Neural cell (in vitro differentiated cells): ENCODE data around the gene BCL2L14. TPM values are rescaled to one million over a fixed set of nuclear protein-coding genes. Genes with fewer than 3 reads are reported as not detected.
"Not testable (repeated sequence)": the region's sequence is repeated elsewhere in the genome, so short reads cannot be mapped to it uniquely, and the experiment has no call there.

Source experiments
- H2AFZ ChIP-seq: fragments of 200-600, 300-800 bp; sonication (generic), shearing (Covaris generic); 2 replicates; pipeline ENCODE4 v1.6.0; 2014; ENCODE audit warnings: low read depth, mild to moderate bottlenecking, antibody characterized with exemption, low read length, moderate library complexity
- H3F3A ChIP-seq: fragments of 200-600 bp; shearing (Covaris generic); 2 replicates; pipeline ENCODE4 v1.6.1; 2016; ENCODE audit warnings: mild to moderate bottlenecking, moderate library complexity, mixed read lengths, antibody characterized with exemption, low read length; ENCODE audit not compliant: insufficient read depth, poor library complexity, severe bottlenecking
- H3K27ac ChIP-seq: fragments of 200-600, 300-800 bp; sonication (generic), shearing (Covaris generic); 2 replicates; pipeline ENCODE4 v1.5.1; 2014; ENCODE audit warnings: mild to moderate bottlenecking, low read length, moderate library complexity
- H3K27me3 ChIP-seq: fragments of 300-800, 200-600 bp; sonication (generic), shearing (Covaris generic); 2 replicates; pipeline ENCODE4 v1.6.0; 2014; ENCODE audit warnings: mild to moderate bottlenecking, low read depth, low read length, moderate library complexity; ENCODE audit not compliant: insufficient read depth
- H3K36me3 ChIP-seq: fragments of 300-800, 200-600 bp; sonication (generic), shearing (Covaris generic); 2 replicates; pipeline ENCODE4 v1.5.1; 2014; ENCODE audit warnings: mild to moderate bottlenecking, antibody characterized with exemption, low read length, moderate library complexity; ENCODE audit not compliant: insufficient read depth
- H3K4me2 ChIP-seq: fragments of 300-800, 200-600 bp; sonication (generic), shearing (Covaris generic); 2 replicates; pipeline ENCODE4 v1.6.0; 2014; ENCODE audit warnings: mild to moderate bottlenecking, low read length
- H3K4me3 ChIP-seq: fragments of 300-800, 200-600 bp; sonication (generic), shearing (Covaris generic); 2 replicates; pipeline ENCODE4 v1.5.1; 2014; ENCODE audit warnings: mild to moderate bottlenecking, low read length, moderate library complexity
- H3K79me2 ChIP-seq: fragments of 200-600 bp; shearing (Covaris generic); replicated peaks from 2 replicates; pipeline ENCODE4 v1.6.0; 2014; ENCODE audit warnings: mild to moderate bottlenecking, low read length, moderate library complexity; ENCODE audit not compliant: insufficient read depth
- H3K9ac ChIP-seq: fragments of 300-800, 200-600 bp; sonication (generic), shearing (Covaris generic); 2 replicates; pipeline ENCODE4 v1.6.1; 2016; ENCODE audit warnings: mild to moderate bottlenecking, low read length, mixed read lengths
- H3K9me2 ChIP-seq: fragments of 200-600 bp; shearing (Covaris generic); 2 replicates; pipeline ENCODE4 v1.6.1; 2016; ENCODE audit warnings: mild to moderate bottlenecking, low read length, mixed read lengths; ENCODE audit not compliant: insufficient read depth
- H3K9me3 ChIP-seq: fragments of 200-600, 300-800 bp; sonication (generic), shearing (Covaris generic); 2 replicates; pipeline ENCODE4 v1.6.1; 2016; ENCODE audit warnings: mild to moderate bottlenecking, mixed run types, low read length, moderate library complexity, mixed read lengths
- H4K20me1 ChIP-seq: fragments of 200-600 bp; shearing (Covaris generic); 2 replicates; pipeline ENCODE4 v1.6.1; 2016; ENCODE audit warnings: mild to moderate bottlenecking, mixed run types; ENCODE audit not compliant: insufficient read depth
- CTCF ChIP-seq: fragments of 450-650 bp; IDR thresholded peaks from 2 replicates; pipeline ENCODE4 v1.5.1; 2014; ENCODE audit warnings: antibody characterized with exemption, mild to moderate bottlenecking, moderate library complexity; ENCODE audit not compliant: poor library complexity, severe bottlenecking
- EP300 ChIP-seq: fragments of 450-650 bp; conservative IDR thresholded peaks from 2 replicates; pipeline ENCODE4 v1.6.1; 2014; ENCODE audit warnings: antibody characterized with exemption, mild to moderate bottlenecking, moderate library complexity; ENCODE audit not compliant: poor library complexity, severe bottlenecking
- EZH2 ChIP-seq: fragments of 200-600, 300-800 bp; shearing (Covaris generic), sonication (generic); IDR thresholded peaks from 2 replicates; pipeline ENCODE4 v1.6.1; 2014; ENCODE audit warnings: antibody characterized with exemption, low read length, borderline replicate concordance, mild to moderate bottlenecking; ENCODE audit not compliant: insufficient read depth, poor library complexity, severe bottlenecking
- MXI1 ChIP-seq: fragments of 450-650 bp; conservative IDR thresholded peaks from 2 replicates; pipeline ENCODE4 v1.6.1; 2014; ENCODE audit warnings: antibody characterized with exemption, mild to moderate bottlenecking; ENCODE audit not compliant: poor library complexity, severe bottlenecking
- POLR2AphosphoS5 ChIP-seq: IDR thresholded peaks from 2 replicates; pipeline ENCODE4 v1.6.1; 2012
- RAD21 ChIP-seq: fragments of 450-650 bp; conservative IDR thresholded peaks from 2 replicates; pipeline ENCODE4 v1.6.1; 2014; ENCODE audit warnings: antibody characterized with exemption, mild to moderate bottlenecking, moderate library complexity
- REST ChIP-seq: IDR thresholded peaks from 2 replicates; pipeline ENCODE4 v1.6.1; 2012; ENCODE audit warnings: borderline replicate concordance
- SMC3 ChIP-seq: fragments of 450-650 bp; conservative IDR thresholded peaks from 2 replicates; pipeline ENCODE4 v1.6.1; 2014; ENCODE audit warnings: antibody characterized with exemption, mild to moderate bottlenecking, moderate library complexity; ENCODE audit not compliant: poor library complexity
- TAF1 ChIP-seq: IDR thresholded peaks from 2 replicates; pipeline ENCODE4 v1.6.1; 2012; ENCODE audit warnings: low read depth
- polyA plus RNA-seq: library from polyadenylated mRNA; depleted of rRNA; stranded (reverse); fragments of >200 nt; gene quantifications from 2 replicates; pipeline ENCODE4 v1.2.3, GENCODE V29; 2014

The BCL2L14 gene
- polyA plus RNA-seq, 1 donor from 2014 or later = not detected

- Histone ChIP-seq H2AFZ (no peak overlapping the region), H3K9me2 (no peaks in the 10 kb centered on the region), H3K4me3 (no peak overlapping the region), H3K27ac (no peak overlapping the region), H3F3A (no peaks in the 10 kb centered on the region), H3K36me3 (no peaks in the 10 kb centered on the region), H3K27me3 (no peaks in the 10 kb centered on the region), H3K9me3 (no peaks in the 10 kb centered on the region), H3K9ac (no peak overlapping the region), H4K20me1 (no peaks in the 10 kb centered on the region), H3K79me2 (no peaks in the 10 kb centered on the region), H3K4me2 (no peak overlapping the region)
- TF ChIP-seq TAF1 (no peak), CTCF (no peak), POLR2AphosphoS5 (no peak), MXI1 (no peak), RAD21 (no peak), EZH2 (no peak), EP300 (no peak), REST (no peak), SMC3 (no peak)
Observed at GRCh38 chr12:12107678-12108077, 36.9 kb downstream of the BCL2L14 start.

GRCh38 chr12:12108441-12109058 lies 37.8 kb downstream of the BCL2L14 start:
- TF ChIP-seq REST (no peak), CTCF (no peak), SMC3 (no peak), TAF1 (no peak), RAD21 (no peak)
- H3K36me3 ChIP-seq = no peaks in the 10 kb centered on the region
- no peak overlapping the region for H2AFZ ChIP-seq

GRCh38 chr12:12110923-12111555 lies 40.3 kb downstream of the BCL2L14 start:
- not testable (repeated sequence) for H3K27me3 ChIP-seq, H3K4me3 ChIP-seq

More at GRCh38 chr12:12108441-12109058, 37.8 kb downstream of the BCL2L14 start:
- Histone ChIP-seq H3K79me2 (no peaks in the 10 kb centered on the region), H3K4me3 (no peak overlapping the region), H3K9ac (no peak overlapping the region), H3K9me3 (no peaks in the 10 kb centered on the region), H3K27ac (no peak overlapping the region), H3F3A (no peaks in the 10 kb centered on the region), H4K20me1 (no peaks in the 10 kb centered on the region), H3K9me2 (no peaks in the 10 kb centered on the region), H3K4me2 (no peak overlapping the region), H3K27me3 (no peaks in the 10 kb centered on the region)

More at GRCh38 chr12:12110923-12111555, 40.3 kb downstream of the BCL2L14 start:
- not testable (repeated sequence) for H3K36me3 ChIP-seq, H3F3A ChIP-seq, H2AFZ ChIP-seq, H3K79me2 ChIP-seq, H3K9me2 ChIP-seq, H3K4me2 ChIP-seq, H3K27ac ChIP-seq, H3K9ac ChIP-seq, H3K9me3 ChIP-seq, H4K20me1 ChIP-seq
